ENCODE data around the gene TNS3. TPM values are rescaled to one million over a fixed set of nuclear protein-coding genes. Genes with fewer than 3 reads are reported as not detected.

The TNS3 gene
- total RNA-seq, 2 experiments from 2014 or later = 0.12 to 0.19 TPM

DNA sequence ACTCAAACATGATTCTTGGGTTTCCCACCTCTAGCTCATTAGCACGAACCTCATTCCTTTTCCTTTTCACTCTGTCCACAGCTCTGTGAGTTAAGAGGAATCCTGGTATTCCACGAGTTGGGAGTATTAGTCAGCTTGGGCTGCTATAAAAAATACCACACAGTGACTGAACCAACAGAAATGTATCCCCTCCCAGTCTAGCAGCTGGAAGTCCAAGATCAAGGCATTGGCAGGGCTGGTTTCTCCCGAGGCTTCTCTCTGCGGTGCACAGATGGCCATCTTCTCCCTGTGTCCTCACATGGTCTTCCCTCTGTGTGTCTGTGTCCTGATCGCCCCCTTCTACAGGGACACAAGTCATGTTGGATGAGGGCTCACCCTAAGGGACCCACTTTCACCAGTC lies 261.6 kb downstream of the TNS3 start:
- no peaks in the 10 kb centered on the region for H3K36me3 Mint-ChIP-seq (ENCODE audit: low read depth)
- H3K27me3 Mint-ChIP-seq (ENCODE audit: low read depth) = no peaks in the 10 kb centered on the region
- CTCF ChIA-PET = interaction anchor here (0.5 kb wide), 1 partner anchor 660 kb away, joined by 3 read pairs; no protein-coding TSS in a partner anchor
- H3K4me3 Mint-ChIP-seq = no peak overlapping the region
- intact Hi-C loops (cut with micrococcal nuclease) = no loop called here
- H3K27ac Mint-ChIP-seq = no peak overlapping the region
- no peak for DNase-seq
- peaks cover 3% of the 10 kb centered on the region for H3K9me3 Mint-ChIP-seq
- no peaks in the 10 kb centered on the region for H3K4me1 Mint-ChIP-seq (ENCODE audit: low read depth)

DNA sequence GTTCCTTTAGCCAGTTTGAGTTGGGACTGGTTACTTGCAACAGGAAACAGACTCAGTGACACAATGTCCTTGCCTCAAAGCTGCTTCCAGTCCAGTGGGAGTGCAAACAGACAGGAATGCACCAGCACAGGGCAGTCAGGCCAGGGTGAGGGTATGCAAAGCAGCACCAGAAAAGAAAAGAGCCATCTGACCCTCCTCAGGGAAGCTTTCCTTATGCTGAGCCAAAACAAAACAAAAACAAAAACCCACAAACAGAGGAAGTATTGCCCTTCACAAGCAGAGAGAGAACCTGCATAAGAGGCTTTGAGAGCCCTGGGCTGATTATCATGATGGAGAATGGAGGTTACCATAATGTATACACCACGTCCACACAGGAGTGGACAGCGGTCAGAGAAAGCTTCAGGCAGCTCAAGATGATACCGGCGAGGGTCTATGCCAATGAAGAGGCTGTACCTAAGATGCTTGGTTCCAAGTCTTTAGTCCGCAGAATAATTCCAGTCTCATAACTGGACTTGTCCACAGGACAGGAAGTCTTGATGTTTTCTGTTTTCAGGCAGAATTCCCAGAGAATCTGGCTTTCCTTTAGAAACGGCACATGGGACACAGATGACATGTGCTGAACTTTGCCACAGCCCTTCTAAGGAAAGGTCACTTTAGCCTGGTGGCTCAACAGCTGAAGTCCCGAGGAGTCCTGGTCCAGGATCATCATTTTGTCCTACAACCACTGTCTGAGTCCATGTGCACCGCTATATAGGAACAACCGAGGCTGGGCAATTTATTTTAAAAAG lies 263.3 kb downstream of the TNS3 start:
- Mint-ChIP-seq H3K27me3 (ENCODE audit: low read depth) (no peaks in the 10 kb centered on the region), H3K9me3 (peaks cover 3% of the 10 kb centered on the region), H3K27ac (no peak overlapping the region), H3K36me3 (ENCODE audit: low read depth) (no peaks in the 10 kb centered on the region), H3K4me1 (ENCODE audit: low read depth) (no peaks in the 10 kb centered on the region), H3K4me3 (no peak overlapping the region)
- CTCF ChIA-PET = interaction anchor here (0.7 kb wide), 1 partner anchor 25 kb away, joined by 3 read pairs; no protein-coding TSS in a partner anchor
- intact Hi-C loops (cut with micrococcal nuclease) = no loop called here
- DNase-seq = no peak

- Mint-ChIP-seq H3K36me3 (ENCODE audit: low read depth) (no peaks in the 10 kb centered on the region), H3K9me3 (no peaks in the 10 kb centered on the region), H3K27me3 (ENCODE audit: low read depth) (no peaks in the 10 kb centered on the region), H3K27ac (no peak overlapping the region), H3K4me3 (no peak overlapping the region), H3K4me1 (ENCODE audit: low read depth) (no peaks in the 10 kb centered on the region)
- CTCF ChIA-PET = no interaction called here
- intact Hi-C loops (cut with micrococcal nuclease) = no loop called here
- no peak for DNase-seq
Observed at GRCh38 chr7:47317487-47317886, 264.4 kb downstream of the TNS3 start.

DNA sequence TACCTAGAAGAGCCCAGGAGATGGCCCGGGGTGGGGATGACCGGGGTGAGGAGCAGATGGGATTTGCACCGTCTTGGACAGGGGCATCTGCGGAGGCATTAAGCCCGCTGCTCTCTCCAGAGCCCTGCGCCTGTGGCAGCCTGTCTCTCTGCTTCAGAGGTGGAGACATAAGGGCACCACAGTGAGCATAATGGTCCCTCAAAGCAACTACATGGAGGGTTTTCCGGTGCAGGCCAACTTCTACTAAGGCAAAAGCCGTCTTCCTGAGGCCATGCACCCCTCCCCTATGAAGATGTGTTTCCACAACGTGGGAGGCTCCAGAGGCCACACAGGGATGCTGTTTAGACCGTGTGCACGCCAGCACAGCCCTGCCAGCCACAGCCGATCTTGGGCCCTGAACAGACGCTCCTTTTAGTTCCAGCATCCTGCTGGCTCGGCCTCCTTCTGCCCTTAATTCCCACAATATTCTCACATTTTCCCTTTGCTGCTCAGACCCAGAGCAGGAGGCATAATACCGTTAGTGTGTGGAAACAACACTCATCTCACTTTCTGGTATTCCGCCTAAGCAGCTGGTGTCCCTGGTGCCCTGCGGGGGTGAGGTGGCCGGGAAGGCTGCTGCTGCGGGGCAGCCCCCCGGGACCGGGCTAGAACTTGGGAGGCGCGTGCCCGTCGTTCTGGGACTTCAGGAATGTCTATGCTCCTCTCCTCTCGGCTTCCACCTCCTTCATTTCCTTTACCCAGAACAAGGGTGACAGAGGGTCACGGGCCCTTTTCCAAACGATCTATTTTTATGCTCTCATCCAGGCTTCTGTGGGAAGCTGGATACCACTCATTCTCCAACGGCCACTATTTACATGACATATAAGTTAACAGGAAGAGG lies 266.9 kb downstream of the TNS3 start:
- no peaks in the 10 kb centered on the region for H3K4me1 Mint-ChIP-seq (ENCODE audit: low read depth)
- no peaks in the 10 kb centered on the region for H3K27me3 Mint-ChIP-seq (ENCODE audit: low read depth)
- H3K4me3 Mint-ChIP-seq = no peak overlapping the region
- intact Hi-C loops (cut with micrococcal nuclease) = no loop called here
- H3K9me3 Mint-ChIP-seq = no peaks in the 10 kb centered on the region
- no peaks in the 10 kb centered on the region for H3K36me3 Mint-ChIP-seq (ENCODE audit: low read depth)
- CTCF ChIA-PET = no interaction called here
- H3K27ac Mint-ChIP-seq = no peak overlapping the region
- DNase-seq = no peak

DNA sequence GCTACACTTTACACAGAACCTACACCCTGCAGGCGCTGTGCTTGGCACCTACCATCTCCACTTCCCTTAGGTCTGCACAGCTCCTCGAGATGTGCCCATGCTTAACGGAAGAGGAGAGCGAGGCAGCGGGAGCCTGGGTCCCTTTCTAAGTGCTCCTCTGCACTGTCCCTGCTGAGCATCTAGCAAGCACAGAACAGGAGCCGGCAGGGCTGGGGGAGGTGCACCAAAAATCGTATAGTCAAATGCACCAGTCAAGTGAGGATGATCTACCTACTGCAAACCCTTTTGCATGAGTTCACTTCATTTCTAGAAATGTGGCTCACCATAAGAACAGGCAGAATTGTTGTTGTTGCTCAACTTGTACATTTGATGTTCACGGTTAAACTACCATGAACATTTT lies 267.7 kb downstream of the TNS3 start:
- no peak for DNase-seq
- no peak overlapping the region for H3K4me3 Mint-ChIP-seq
- no peaks in the 10 kb centered on the region for H3K36me3 Mint-ChIP-seq (ENCODE audit: low read depth)
- H3K27ac Mint-ChIP-seq = no peak overlapping the region
- no peaks in the 10 kb centered on the region for H3K27me3 Mint-ChIP-seq (ENCODE audit: low read depth)
- intact Hi-C loops (cut with micrococcal nuclease) = no loop called here
- H3K9me3 Mint-ChIP-seq = peaks cover 3% of the 10 kb centered on the region
- CTCF ChIA-PET = no interaction called here
- H3K4me1 Mint-ChIP-seq (ENCODE audit: low read depth) = peaks cover 2% of the 10 kb centered on the region

DNA sequence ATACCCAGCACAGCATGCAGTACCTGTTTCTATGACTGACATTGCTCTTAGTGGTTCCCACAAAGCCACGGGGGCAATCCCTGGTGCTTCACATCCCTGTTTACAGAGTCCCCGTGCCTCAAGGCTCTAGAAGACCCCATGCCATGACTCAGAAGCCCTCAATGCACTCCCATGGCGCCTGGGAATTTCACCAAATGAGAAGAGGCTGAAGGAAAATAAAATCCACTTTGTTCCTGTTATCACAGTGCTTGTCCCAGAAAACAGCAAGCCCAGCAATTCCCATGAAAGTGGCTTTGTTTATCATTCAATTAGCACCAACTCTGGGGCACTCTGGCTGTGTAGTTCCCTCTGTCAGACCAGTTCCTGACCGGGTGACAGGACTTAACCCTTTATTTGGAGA lies 268.3 kb downstream of the TNS3 start:
- H3K4me1 Mint-ChIP-seq (ENCODE audit: low read depth) = peaks cover 2% of the 10 kb centered on the region
- intact Hi-C loops (cut with micrococcal nuclease) = no loop called here
- no peak for DNase-seq
- no peak overlapping the region for H3K4me3 Mint-ChIP-seq
- no peaks in the 10 kb centered on the region for H3K36me3 Mint-ChIP-seq (ENCODE audit: low read depth)
- H3K27ac Mint-ChIP-seq = no peak overlapping the region
- peaks cover 8% of the 10 kb centered on the region for H3K9me3 Mint-ChIP-seq
- no peaks in the 10 kb centered on the region for H3K27me3 Mint-ChIP-seq (ENCODE audit: low read depth)
- CTCF ChIA-PET = no interaction called here

- Mint-ChIP-seq H3K4me1 (ENCODE audit: low read depth) (peaks cover 2% of the 10 kb centered on the region), H3K4me3 (no peak overlapping the region), H3K9me3 (peaks cover 13% of the 10 kb centered on the region), H3K27me3 (ENCODE audit: low read depth) (no peaks in the 10 kb centered on the region), H3K27ac (no peak overlapping the region), H3K36me3 (ENCODE audit: low read depth) (no peaks in the 10 kb centered on the region)
- no peak for DNase-seq
- CTCF ChIA-PET = no interaction called here
- intact Hi-C loops (cut with micrococcal nuclease) = no loop called here
Observed at GRCh38 chr7:47311891-47312290, 270.0 kb downstream of the TNS3 start.

- Mint-ChIP-seq H3K9me3 (peaks cover 13% of the 10 kb centered on the region), H3K27ac (no peak overlapping the region), H3K27me3 (ENCODE audit: low read depth) (no peaks in the 10 kb centered on the region), H3K4me3 (no peak overlapping the region), H3K36me3 (ENCODE audit: low read depth) (no peaks in the 10 kb centered on the region), H3K4me1 (ENCODE audit: low read depth) (peaks cover 2% of the 10 kb centered on the region)
- CTCF ChIA-PET = no interaction called here
- intact Hi-C loops (cut with micrococcal nuclease) = no loop called here
- DNase-seq = no peak
Observed at GRCh38 chr7:47310020-47310419, 271.9 kb downstream of the TNS3 start.

DNA sequence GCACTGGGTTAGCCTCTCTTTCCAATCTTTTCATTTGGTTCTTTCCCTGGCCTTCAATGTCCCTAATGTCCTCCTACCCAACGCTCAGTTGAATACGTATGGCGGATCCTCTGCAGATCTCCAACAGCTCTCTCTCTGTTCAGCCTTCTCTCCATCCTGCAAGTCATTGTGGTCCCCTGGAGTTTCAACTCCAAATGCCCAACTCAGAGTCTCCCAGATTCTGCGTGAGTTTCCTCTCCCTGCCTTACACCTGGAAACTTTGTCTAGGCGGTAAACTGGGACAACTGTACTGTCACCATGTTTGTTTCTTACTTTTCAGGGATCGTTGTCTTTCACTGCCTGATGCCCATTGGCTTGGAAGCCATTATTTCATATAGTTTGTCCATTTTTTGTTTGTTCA lies 273.1 kb downstream of the TNS3 start:
- peaks cover 13% of the 10 kb centered on the region for H3K9me3 Mint-ChIP-seq
- CTCF ChIA-PET = no interaction called here
- no peaks in the 10 kb centered on the region for H3K36me3 Mint-ChIP-seq (ENCODE audit: low read depth)
- no peak for DNase-seq
- H3K27me3 Mint-ChIP-seq (ENCODE audit: low read depth) = no peaks in the 10 kb centered on the region
- H3K4me1 Mint-ChIP-seq (ENCODE audit: low read depth) = peaks cover 2% of the 10 kb centered on the region
- H3K4me3 Mint-ChIP-seq = no peak overlapping the region
- intact Hi-C loops (cut with micrococcal nuclease) = no loop called here
- no peak overlapping the region for H3K27ac Mint-ChIP-seq

DNA sequence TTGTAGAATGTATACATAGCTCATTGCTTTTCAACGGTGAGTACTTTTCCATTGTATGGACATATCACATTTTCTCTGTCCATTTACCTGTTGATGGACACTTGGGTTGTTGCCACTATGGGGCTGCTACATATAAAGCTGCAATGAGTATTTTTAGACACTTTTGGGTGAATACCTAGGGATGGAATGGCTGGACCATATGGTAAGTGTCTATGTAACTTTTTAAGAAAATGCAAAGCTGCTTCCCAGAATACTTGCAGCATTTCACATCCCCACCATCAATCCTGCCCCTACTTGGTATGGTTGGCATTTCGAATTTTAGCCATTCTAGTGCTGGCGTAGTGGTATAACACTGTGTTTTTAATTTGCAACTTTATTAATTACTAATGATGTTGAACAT lies 274.6 kb downstream of the TNS3 start:
- no peak for DNase-seq
- intact Hi-C loops (cut with micrococcal nuclease) = no loop called here
- Mint-ChIP-seq H3K27me3 (ENCODE audit: low read depth) (no peaks in the 10 kb centered on the region), H3K4me3 (no peak overlapping the region), H3K36me3 (ENCODE audit: low read depth) (no peaks in the 10 kb centered on the region), H3K4me1 (ENCODE audit: low read depth) (peaks cover 2% of the 10 kb centered on the region), H3K9me3 (peaks cover 13% of the 10 kb centered on the region), H3K27ac (no peak overlapping the region)
- CTCF ChIA-PET = no interaction called here

GRCh38 chr7:47304727-47305719 lies 276.9 kb downstream of the TNS3 start:
- no peak overlapping the region for H3K4me3 Mint-ChIP-seq
- intact Hi-C loops (cut with micrococcal nuclease) = no loop called here
- H3K9me3 Mint-ChIP-seq = peaks cover 13% of the 10 kb centered on the region
- H3K36me3 Mint-ChIP-seq (ENCODE audit: low read depth) = no peaks in the 10 kb centered on the region
- no peaks in the 10 kb centered on the region for H3K27me3 Mint-ChIP-seq (ENCODE audit: low read depth)
- no peak for DNase-seq
- H3K4me1 Mint-ChIP-seq (ENCODE audit: low read depth) = peaks cover 2% of the 10 kb centered on the region
- CTCF ChIA-PET = no interaction called here
- no peak overlapping the region for H3K27ac Mint-ChIP-seq
